Measurements from ENCODE around the gene KCNK15.

GRCh38 chr20:44747166-44748004 lies 1.7 kb downstream of the KCNK15 start:
- TF ChIP-seq YY1 (IDR thresholded peaks at IDR 0.05) (no peak), RXRA (IDR thresholded peaks at IDR 0.05) (no peak), JUND (IDR thresholded peaks at IDR 0.05) (no peak), SP1 (IDR thresholded peaks at IDR 0.05) (no peak), RAD21 (IDR thresholded peaks at IDR 0.05) (peak; percentile 49 to 72), NR2F2 (IDR thresholded peaks at IDR 0.05) (no peak), MAX (IDR thresholded peaks at IDR 0.05) (no peak)
- TF ChIP-seq, protein P1, sequence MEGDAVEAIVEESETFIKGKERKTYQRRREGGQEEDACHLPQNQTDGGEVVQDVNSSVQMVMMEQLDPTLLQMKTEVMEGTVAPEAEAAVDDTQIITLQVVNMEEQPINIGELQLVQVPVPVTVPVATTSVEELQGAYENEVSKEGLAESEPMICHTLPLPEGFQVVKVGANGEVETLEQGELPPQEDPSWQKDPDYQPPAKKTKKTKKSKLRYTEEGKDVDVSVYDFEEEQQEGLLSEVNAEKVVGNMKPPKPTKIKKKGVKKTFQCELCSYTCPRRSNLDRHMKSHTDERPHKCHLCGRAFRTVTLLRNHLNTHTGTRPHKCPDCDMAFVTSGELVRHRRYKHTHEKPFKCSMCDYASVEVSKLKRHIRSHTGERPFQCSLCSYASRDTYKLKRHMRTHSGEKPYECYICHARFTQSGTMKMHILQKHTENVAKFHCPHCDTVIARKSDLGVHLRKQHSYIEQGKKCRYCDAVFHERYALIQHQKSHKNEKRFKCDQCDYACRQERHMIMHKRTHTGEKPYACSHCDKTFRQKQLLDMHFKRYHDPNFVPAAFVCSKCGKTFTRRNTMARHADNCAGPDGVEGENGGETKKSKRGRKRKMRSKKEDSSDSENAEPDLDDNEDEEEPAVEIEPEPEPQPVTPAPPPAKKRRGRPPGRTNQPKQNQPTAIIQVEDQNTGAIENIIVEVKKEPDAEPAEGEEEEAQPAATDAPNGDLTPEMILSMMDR (IDR thresholded peaks at IDR 0.05; ENCODE audit: low read depth, low read length, missing input control) = peak; percentile 46
